Fibroblast of skin of abdomen (primary cell): Measurements from ENCODE around the gene SRMS.

Source experiments
- DNase-seq: peaks from one replicate; pipeline ENCODE4 v3.0.0-alpha.2; 2013

Gene SRMS

DNA sequence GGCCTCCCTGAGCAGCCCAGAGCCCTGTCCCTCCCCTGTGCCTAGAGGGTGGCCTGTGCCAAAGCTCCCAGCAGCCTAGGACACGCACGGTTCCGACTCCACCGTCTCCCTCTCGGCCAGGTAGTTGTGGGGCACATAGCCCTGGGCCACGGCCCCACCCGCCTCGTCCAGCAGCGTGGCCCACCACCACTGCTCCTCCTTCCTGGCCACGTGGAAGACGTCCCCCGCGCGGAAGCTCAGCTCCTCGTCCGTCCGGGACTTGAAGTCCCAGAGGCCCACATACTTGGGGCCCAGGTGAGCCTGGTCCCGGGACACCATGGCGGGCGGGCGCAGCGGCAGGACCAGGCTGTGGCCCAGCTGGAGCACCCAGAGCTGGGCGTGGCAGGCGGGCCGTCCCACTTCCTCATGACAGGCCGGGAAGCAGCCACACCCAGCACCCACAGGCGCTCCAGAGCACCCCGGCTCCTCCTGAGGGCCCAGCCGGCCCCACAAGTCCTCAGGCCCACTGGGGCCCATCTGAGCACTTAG is 10.5 kb downstream of the SRMS start, which contains the start of gene PTK6:
Gene PTK6 (minus strand): TSS at position 380 of the 528 bp plus-strand sequence. CDS start 62 bp downstream, at position 318.
- DNase-seq = no peak

DNA sequence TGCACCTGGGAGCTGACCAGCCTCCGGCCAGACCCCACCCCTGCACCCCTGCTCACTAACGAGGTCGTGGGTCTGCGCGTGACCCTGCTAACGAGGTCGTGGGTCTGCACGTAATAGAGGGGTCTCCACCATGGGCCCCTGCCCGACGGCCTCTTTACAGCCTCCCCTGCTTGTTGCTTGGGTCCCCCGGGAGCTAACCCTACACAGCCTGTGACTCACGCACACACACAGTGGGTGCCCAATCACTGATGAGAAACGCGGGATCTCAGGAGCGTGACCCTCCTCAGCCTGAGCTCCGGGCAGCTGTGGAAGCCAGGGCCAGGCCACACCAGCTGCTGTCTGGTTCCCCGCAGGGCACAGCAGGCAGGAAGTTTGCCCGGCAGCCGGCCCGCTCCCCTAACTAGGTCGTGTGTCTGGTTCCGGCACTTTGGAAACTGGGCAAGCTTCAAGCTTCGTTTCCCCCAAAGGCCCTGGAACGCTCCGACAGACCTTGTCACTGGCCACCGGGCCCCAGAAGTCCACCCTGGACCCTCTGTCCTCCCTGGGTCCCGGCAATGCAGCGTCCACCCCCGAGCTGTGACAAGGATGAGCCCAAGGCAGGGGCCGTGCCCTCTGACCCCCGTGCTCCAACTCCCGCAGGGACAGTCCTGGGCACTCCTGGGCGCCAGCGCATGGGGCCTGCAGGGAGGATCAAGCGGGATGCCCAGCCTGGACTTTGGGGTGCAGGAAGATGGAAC is 11.1 kb downstream of the SRMS start:
- DNase-seq = peak; percentile 19

- DNase-seq = no peak
Observed at GRCh38 chr20:63534831-63535651, 12.5 kb downstream of the SRMS start.

DNA sequence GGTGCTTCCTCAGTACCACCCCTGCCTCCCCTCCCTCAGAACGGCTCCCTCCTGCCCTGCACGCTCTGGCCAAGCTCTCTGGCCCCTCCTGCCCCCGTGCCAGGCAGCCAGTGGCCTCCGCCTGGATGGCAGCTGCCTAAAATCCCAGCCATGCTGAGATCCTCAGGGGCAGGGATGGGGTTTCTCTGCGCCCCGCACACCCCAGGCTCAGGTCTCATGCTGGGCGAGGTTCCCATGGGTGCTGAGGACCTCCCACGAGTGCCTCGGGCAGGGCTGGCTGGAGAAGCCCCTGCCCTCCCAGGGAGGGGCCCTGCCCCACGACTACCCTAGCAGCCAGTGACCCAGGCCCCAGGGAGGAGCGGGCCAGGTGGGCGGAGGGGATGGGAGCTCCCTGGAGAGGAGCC is 13.1 kb downstream of the SRMS start:
- no peak for DNase-seq

DNA sequence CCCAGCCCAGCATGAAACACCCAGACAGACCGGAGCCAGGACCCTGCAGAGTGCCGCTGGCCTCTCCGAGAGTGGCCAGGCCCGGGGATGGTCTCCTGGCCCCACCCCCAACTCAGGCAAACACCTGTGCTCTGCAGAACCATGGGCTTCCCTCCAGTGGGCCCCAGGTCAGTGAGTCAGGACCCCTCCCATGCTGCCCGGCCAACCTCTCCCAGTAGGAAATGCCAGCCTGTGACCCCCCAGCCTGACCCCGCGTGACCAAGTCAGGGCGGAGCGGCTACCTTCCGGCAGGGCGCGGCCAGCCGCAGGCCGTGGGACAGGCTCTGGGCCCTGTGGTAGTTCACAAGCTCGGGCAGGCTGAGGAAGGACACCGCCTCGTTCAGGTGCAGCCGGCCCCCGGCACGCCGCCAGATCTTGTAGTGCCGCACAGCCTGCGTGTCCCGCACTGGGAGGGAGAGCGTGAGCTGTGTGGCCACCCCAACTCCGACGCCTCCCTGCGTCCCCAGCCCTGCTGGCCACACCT is 13.6 kb downstream of the SRMS start:
- DNase-seq = no peak

DNA sequence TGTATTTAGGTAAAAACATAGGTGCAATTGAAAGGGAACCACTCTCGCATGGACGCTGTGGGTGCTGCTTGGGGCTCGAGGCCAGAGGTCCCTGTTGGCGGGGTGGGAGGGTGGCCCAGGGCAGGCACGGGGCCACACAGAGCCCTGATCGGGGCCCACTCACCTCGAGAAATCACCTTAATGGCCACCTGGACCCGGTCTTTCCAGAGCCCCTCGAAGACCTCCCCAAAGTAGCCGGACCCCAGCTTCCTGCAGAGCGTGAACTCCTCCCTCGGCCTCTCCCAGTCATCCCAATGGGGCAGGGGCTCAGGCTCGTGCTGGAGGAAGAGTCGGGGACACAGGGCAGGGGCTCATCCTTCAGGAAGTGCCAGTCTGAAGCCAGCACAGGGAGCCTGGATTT is 14.2 kb downstream of the SRMS start:
- no peak for DNase-seq

GRCh38 chr20:63532449-63532971 is 15.0 kb downstream of the SRMS start:
- DNase-seq = no peak

GRCh38 chr20:63531686-63532448 is 15.7 kb downstream of the SRMS start:
- no peak for DNase-seq

DNA sequence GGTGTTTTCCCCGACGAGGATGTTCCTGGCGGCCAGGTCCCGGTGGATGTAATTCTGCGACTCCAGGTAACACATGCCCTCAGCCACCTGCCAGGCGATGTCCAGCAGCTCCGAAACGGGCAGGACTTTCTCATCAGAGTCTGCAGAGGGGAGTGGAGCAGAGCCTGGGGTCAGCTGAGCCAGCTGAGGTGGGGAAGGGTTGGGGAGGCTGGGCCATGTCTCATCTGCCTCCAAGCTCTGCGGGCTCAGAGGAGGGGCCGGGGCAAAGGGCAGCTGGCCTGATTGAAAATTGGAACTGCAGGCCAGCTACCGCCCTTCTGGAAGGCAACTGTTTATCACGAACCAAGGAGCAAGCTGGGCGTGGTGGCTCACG is 16.8 kb downstream of the SRMS start:
- no peak for DNase-seq

GRCh38 chr20:63529861-63530787 is 17.4 kb downstream of the SRMS start:
- DNase-seq = no peak

- no peak for DNase-seq
Observed at GRCh38 chr20:63529180-63529860, 18.2 kb downstream of the SRMS start.

DNA sequence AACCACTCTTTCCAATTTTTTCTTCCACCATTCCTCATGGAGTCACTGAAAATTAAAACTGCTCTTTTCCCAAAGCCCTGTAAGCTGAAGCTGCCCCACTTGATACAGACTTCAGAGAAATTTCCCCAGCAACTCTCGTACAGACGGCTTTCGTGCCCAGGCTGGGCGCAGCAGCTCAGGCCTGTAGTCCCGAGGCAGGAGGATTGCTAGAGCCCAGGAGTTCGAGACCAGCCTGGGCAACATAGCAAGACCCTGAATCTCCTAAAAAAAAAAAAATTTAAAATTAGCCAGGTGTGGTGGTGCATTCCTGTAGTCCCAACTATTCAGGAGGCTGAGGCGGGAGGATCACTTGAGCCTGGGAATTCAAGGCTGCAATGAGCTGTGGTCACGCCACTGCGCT is 20.4 kb downstream of the SRMS start:
- DNase-seq = no peak

DNA sequence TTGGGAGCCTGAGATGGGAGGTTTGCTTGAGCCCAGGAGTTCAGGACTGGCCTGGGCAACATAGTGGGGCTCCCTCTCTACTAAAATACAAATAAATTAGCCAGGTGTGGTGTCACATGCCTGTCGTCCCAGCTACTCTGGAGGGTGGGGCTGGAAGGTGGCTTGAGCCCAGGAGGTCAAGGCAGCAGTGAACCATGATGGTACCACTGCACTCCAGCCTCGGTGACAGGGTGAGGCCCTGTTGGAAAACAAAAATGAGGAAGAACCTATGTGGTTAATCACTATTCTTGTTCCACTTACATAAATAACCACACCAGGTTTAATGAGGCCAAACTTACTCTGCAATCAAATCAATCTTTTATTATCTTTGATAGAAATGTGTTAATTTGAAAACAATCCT is 21.6 kb downstream of the SRMS start:
- no peak for DNase-seq

DNA sequence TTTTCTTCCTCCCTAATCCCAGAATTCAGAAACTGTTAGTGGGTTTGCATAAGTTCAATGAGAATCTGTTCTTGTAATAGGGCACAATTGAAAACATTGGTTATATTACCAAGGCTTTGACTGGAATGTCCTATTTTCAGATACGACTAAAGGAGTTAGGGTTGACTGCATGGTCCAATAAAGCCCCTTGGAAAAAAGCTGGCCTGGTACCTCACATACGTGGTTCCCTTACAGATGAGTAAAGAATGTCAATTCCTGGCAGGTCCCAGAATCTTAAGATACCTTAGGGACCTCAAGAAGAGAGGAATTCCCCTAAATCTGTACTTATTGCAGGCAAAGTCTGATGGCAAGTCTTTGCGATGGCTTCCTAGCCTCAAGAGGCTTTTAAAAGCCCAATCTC is 22.4 kb downstream of the SRMS start:
- DNase-seq = no peak

GRCh38 chr20:63522981-63523611 is 24.5 kb downstream of the SRMS start:
- no peak for DNase-seq

DNA sequence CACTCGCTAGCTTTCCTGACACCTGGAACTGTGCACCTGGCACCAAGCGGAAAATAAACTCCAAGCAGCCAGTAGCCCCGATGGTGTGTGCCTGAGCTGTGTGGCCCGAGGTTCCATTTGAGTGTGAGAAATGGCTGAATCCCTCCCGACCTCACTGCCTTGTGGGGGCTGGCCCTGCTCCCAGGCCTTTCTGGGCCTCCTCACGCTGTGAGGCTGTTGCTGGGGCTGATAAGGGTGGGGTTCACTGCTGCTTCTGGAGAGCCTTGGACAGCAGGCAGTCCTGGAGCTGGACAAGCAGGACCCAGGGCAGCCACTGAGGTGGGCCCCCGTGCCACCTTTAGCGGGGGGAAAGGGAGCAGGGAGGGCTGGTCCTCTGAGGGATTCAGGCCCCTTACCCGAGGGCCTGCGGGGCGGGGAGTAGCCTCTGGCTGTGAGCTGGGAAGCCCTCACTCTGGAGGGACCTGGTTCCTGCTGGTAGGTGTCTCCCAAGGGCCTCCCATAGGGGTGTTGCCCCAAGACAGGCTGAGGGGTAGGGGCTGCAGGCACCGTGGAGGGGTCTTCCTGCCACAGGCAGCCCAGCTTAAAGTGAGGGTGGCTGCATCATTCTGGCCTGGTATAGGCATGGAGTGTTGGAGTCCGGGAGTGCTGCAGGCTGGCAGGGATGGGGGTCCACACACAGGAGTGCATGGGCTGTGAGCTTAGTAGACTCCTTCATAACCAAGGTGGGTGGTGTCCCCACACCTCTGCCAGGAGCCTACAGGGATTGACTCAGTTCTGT is 25.3 kb downstream of the SRMS start:
- no peak for DNase-seq

DNA sequence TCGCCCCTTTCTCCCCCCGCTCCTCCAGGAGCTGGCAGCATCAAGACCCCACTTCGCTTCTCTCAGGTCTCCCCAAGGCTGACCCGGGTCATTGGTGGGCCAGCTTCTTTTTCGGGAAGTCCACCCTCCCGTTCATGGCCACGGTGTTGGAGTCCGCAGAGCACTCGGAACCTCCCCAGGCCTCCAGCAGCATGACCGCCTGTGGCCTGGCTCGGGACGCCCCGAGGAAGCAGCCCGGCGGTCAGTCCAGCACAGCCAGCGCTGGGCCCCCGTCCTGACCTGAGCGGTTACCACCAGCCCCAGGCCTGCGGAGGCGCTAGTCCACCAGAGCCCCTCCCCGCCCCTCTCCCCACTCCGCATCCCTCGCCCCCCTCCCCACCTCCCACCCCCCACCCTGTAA is 25.9 kb downstream of the SRMS start:
- no peak for DNase-seq

GRCh38 chr20:63520934-63521601 is 26.5 kb downstream of the SRMS start:
- DNase-seq = peak; percentile 65

DNA sequence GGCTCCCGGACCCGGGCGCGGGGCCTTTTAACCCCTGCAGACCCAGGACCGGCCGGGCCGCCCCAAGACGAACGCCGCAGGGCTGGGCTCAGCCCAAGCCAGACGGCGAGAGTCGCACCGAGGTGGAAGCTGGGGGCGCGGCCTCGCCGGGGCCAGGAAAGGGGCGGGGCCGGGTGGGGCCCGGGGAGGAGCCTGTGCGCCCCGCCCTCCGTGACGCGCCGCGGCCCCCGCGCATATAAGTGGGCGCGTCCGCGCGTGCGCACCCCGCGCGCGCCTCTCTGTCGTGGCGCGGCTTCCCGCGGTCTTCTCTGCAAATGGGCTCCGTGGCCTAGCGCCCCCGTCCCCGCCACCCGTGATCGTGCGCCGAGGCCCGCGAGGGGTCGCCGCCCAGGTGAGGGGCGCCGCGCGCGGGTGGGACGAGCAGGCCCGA is 27.0 kb downstream of the SRMS start, which contains the start of gene PPDPF:
Gene PPDPF (plus strand): TSS at position 262 of the 430 bp plus-strand sequence. CDS start 544 bp downstream, outside the sequence.
- DNase-seq = peak; percentile 81
